ENCODE measurements around the gene CT47C1.

DNA sequence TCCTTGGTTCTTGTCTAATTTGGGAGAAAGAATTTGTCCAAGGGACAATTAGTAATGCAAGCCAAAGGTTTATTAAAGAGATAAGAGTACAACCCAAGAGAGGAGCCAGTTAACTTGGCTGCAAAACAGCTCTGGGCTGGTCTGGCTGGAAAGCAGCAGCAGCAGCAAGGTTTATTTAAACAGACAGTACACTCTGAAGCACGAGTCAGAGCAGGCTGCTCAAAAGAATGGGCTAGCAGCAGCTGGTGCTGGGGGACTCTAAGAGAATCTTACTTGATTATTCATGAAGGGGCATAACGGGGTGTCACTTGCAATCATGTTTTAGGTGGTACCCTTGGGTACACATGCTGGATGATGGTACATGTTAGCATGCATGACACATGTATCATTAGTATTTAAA, 17.1 kb upstream of the CT47C1 start:
- TF ChIP-seq, protein P1, sequence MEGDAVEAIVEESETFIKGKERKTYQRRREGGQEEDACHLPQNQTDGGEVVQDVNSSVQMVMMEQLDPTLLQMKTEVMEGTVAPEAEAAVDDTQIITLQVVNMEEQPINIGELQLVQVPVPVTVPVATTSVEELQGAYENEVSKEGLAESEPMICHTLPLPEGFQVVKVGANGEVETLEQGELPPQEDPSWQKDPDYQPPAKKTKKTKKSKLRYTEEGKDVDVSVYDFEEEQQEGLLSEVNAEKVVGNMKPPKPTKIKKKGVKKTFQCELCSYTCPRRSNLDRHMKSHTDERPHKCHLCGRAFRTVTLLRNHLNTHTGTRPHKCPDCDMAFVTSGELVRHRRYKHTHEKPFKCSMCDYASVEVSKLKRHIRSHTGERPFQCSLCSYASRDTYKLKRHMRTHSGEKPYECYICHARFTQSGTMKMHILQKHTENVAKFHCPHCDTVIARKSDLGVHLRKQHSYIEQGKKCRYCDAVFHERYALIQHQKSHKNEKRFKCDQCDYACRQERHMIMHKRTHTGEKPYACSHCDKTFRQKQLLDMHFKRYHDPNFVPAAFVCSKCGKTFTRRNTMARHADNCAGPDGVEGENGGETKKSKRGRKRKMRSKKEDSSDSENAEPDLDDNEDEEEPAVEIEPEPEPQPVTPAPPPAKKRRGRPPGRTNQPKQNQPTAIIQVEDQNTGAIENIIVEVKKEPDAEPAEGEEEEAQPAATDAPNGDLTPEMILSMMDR (IDR thresholded peaks at IDR 0.05; ENCODE audit: control extremely low read depth in 1 of 3, insufficient read depth in 1 of 3, low read depth in 1 of 3, low read length in 3 of 3), result no peak
- TF ChIP-seq, protein P2, sequence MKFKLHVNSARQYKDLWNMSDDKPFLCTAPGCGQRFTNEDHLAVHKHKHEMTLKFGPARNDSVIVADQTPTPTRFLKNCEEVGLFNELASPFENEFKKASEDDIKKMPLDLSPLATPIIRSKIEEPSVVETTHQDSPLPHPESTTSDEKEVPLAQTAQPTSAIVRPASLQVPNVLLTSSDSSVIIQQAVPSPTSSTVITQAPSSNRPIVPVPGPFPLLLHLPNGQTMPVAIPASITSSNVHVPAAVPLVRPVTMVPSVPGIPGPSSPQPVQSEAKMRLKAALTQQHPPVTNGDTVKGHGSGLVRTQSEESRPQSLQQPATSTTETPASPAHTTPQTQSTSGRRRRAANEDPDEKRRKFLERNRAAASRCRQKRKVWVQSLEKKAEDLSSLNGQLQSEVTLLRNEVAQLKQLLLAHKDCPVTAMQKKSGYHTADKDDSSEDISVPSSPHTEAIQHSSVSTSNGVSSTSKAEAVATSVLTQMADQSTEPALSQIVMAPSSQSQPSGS (IDR thresholded peaks at IDR 0.05; ENCODE audit: low read length), result no peak
- TF ChIP-seq FOSL1 (IDR thresholded peaks at IDR 0.05; ENCODE audit: insufficient read depth, low read depth, low read length), result no peak
- no peak for TF ChIP-seq SP2 (IDR thresholded peaks at IDR 0.05; ENCODE audit: low read length)
